GM18508 (cell line): ENCODE measurements around the gene ZNF446.
"Not testable (repeated sequence)": the region's sequence is repeated elsewhere in the genome, so short reads cannot be mapped to it uniquely, and the experiment has no call there.

Experiments
- ATAC-seq: cut with Tn5 transposase; IDR thresholded peaks from one replicate; pipeline ENCODE4 v1.9.1; 2021; ENCODE audit warnings: moderate number of reproducible peaks; ENCODE audit not compliant: insufficient read depth, unreplicated experiment

ZNF446 gene

DNA sequence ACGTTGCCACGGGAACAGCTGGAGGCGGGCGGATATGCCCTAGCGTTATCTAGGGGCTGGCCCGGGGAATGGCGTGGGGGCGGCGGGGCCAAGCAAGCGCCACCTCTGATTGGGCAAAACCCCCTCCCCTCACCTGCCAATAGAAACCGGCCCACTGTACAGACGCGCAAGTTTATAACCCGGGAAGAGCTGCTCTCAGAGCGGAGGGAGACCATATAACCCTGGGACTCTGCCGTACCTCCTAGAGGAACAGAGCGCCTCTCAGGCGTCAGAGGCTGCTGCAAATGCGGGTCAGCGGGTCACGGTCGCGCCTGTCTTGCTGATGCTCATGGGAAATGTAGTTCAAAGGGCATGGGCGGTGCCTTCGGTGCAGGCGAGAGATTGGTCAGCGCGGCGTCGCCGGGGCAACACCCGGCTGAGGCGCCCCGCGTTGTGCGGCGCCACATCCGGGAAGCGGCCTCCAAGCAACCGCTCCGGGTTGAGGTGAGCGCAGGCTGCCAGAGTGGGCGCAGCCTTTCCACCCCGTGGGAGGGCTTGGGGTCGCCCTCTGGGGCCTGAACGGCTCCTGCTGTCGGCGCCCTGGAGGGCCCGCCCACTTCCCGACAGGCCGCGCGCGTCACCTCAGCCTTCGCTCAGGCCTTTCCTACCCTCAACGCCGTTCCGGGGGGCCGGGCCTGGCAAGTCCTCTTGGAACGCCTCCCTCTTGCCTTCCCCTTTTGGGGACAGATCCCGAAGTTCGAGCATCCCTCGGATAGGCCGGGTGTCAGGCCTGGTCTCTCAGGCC is at the start of gene ZNF446:
TSS of gene ZNF446 (plus strand) at position 639 of the 784 bp plus-strand sequence. CDS start 867 bp downstream, outside the sequence.
- ATAC-seq = peak; percentile 52

DNA sequence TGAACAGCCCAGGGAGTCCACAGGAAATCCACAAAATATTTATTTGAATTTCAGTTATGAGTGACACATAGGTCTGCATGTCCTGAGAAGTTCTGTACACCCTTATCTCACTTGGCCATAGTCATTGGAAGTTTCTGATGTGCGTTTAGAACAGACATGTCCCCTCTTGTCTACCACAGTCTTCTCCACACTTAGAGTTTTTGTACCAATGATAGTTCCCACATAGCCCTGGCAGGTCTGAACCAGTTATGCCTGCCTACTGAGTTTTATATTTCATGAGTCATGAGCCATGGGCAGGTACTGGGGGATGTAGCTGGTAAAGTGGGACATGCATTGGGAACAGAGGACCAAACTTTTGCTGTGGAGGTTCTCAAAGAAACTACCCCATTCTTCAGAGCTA is 47.5 kb upstream of the ZNF446 start:
- ATAC-seq = no peak

DNA sequence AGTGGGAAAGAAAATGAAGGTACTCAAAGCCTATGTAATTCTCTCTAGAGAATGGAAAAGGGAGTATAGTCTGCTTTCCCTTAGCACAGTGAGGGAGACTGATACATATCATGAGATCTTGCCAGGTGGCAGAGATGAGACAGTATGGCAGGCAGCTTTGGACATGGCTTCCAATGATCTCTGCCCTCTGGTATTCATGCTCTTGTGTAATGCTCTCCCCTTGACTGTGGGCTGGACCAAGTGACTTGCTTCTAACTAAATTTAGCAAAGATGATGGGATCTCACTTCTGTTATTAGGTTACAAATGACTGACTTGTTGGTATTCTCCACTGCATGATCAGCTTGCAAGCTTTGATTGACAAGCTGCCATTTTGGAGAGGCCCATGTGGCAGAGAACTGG is 46.4 kb upstream of the ZNF446 start:
- ATAC-seq = no peak

DNA sequence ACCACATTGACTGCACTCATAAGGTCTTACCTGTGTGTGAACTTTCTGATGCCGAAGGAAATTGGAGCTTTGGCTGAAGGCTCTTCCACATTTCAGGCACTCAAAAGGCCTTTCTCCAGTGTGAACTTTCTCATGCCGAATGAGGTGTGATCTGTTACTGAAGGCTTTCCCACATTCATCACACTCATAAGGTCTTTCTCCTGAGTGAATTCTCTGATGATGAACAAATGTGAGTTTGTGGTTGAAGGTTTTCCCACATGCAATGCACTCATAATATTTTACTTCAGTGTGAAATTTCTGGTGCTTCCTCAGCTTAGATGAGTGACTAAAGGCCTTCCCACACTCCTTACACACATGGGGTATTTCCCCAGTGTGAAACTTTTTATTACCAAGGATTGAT is 41.9 kb upstream of the ZNF446 start:
- ATAC-seq = no peak

DNA sequence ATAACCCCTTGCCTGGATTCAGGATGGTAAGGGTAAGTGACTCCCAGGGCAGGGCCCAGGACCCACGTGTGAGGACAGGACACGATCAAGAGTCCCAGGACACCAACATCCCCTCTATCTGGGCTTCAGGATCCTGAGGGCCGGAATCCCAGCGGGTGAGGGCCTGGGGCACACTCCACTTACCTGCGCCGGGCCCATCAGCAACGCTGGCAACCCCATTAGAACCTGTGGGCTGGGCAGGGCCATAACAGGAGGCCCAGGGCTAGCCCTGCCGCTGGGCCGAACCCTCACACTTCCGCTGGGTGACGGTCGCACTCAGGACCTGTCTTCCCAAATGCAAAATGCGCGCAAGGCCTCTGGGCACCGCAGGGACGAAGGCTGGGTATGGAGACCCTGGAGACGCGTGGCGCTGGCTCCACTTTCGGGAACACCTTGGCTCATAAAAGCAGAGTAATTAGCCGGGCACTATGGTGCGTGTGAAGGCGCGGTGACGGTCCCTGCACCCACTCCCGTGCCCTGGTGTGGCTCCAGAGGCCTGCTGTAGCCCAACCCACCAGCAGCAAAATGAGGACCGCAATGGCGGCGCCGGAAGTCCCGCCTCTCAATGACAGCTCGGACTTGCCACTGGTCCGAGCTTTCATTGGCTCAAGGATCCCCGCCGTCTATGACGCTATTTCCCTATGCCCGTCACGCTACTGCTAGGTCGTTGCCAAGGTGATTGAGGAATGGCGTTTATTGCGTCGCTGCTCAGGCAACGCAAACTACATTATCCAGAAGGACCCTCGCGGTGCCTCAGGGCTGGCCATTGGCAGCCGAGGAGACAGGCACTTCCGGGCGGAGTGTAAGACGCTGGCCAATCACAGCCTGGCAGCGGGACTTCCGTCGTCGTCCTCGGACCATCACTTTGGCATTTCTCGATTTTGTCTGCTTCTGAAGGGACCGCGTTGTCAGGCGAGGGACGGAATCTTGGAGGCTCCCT is 36.3 kb upstream of the ZNF446 start, which contains the start of gene ZNF132:
TSS of gene ZNF132 (minus strand) at position 578 of the 979 bp plus-strand sequence. CDS start at position 246, 332 bp downstream.
- ATAC-seq = peak; percentile 97

DNA sequence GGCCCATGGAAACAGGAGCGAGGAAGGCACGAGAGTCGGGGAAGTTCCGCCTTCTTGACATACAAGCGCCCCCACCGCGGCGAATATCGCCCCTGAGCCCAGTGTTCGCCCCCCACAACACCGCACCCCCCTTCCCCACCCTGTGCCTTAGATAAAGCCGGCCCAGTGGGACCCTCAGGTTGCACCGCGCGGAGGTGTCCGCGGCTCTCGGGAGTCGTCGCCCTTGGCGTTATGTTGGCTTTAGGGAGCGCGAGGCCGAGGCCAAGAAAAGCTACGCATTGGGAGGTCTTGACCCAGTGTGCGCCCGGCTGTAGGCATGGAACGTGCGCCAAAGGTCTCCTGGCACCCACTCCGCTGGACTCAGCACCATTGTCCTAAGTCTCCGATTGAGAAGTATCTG is 35.6 kb upstream of the ZNF446 start:
- ATAC-seq = no peak

DNA sequence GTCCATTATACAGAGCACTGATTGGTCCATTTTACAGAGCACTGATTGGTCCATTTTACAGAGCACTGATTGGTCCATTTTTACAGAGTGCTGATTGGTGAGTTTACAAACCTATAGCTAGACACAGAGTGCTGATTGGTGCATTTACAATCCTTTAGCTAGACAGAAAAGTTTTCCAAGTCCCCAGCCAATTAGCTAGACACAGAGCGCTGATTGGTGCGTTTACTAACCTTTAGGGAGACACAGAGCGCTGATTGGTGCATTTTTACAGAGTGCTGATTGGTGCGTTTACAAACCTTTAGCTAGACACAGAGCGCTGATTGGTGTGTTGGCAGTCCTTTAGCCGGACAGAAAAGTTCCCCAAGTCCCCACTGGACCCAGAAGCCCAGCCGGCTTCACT is 33.2 kb upstream of the ZNF446 start:
- not testable (repeated sequence) for ATAC-seq

DNA sequence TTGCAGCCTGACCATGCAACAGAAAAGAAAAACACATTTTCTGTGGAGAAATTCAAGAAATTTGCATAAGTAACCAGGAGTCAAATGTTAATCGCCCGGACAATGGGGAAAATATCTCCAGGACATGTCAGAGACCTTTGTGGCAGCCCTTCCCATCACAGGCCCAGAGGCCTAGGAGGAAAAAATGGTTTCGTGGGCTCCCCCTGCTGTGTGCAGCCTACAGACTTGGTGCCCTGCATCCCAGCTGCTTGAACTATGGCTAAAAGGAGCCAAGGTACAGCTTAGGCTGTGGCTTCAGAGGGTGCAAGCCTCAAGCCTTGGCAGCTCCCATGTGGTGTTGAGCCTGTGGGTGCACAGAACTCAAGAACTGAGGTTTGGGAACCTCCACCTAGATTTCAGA is 27.3 kb upstream of the ZNF446 start:
- not testable (repeated sequence) for ATAC-seq

DNA sequence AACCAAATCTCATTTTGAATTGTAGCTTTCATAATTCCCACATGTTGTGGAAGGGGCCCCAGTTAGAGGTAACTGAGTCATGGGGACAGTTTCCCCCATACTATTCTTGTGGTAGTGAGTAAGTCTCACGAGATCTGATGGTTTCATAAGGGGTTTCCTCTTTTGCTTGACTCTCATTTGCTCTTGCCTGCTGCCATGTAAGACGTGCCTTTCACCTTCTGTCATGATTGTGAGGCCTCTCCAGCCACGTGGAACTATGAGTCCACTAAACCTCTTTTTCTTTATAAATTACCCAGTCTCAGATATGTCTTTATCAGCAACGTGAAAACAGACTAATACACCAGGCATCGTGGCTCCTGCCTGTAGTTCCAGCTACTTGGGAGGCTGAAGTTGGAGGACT is 26.2 kb upstream of the ZNF446 start:
- not testable (repeated sequence) for ATAC-seq

DNA sequence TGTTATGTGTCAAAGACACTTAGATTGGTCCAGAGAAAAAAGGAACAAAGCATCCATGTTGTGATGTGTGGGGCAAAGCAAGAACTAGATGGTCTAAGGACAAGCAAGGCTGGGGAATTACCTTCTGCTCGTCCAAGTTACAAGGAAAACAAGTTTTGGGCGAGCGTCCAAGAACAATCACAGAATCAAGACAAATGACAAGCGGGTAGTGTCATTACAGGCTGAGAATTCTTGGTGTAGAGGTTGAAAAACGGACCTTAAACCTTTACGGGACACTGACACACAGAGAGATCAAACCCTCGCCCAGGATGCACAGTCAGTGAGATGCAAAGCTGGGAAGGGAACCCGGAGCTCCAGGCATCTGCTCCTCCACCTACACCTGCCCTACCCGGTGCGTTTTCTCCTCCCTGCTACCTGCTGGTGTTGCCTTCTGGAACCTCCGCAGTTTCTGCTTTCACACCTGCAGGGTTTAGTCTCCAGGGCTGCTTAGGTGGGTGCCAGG is 25.2 kb upstream of the ZNF446 start:
- ATAC-seq = no peak

DNA sequence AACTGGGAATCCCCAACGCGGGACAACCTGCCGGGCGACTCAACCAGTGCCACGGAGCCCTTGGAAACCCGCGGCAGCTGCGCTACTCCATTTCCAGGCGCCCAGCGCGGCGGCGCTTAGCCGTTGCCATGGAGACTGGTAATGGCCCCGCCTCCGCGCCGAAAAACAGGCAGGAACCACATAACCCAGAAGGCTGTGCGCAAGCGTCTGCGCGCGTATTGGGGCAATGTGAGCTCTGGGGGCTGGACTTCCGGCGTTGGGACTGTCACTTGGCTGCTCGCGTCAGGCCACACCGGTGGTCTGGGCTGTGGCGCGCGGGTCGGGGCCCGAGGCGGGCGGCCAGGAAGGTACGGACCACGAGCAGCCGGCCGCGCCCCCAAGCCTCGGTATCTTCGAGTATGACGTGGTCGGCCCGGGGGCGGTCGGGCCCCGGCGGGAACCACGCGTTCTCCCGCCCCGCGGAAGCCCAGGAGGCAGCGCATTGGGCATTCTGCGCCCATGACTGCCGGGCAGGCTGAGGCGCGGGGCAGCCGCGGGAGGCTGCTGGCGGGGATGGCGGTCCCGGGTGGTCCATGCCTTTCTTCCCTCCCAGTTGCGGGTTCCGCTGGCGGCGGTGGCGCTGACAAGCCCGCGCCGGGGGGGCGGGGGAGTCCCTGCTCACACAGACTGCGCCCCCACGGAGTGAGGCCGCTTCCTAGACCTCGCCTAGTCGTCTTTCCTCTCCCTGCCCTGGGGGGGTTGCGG is 24.6 kb upstream of the ZNF446 start, which contains the start of gene ZNF324B:
TSS of gene ZNF324B (plus strand) at position 265 of the 744 bp plus-strand sequence. CDS start 2,080 bp downstream, outside the sequence.
- peak; percentile 77 for ATAC-seq

DNA sequence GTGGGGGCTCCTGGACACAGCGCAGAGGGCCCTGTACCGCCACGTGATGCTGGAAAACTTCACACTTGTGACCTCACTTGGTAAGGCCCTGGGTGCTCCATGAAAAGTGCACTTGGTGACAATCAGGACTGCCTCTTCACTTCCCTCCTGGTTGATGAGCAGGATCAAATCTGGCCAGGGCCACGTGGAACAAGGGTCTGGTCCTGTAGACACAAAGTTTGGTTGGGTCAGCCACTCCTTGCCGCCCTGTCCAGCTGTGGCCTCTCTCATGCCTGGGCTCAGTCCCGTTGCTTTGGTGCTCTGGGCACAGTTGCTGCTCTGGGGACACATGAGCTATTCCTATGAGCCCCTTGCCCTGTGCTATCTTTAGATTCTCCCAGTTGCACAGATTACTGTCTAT is 22.4 kb upstream of the ZNF446 start:
- no peak for ATAC-seq

DNA sequence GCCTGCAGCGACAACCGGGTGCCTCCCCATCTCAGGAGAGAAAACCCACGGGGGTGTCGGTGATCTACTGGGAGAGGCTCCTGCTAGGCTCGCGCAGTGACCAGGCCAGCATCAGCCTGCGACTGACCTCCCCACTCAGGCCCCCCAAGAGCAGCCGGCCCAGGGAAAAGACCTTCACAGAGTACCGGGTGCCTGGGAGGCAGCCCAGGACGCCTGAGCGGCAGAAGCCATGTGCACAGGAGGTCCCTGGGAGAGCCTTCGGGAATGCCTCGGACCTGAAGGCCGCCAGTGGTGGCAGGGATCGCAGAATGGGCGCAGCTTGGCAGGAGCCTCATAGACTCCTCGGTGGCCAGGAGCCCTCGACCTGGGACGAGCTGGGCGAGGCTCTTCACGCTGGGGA is 20.8 kb upstream of the ZNF446 start:
- no peak for ATAC-seq

DNA sequence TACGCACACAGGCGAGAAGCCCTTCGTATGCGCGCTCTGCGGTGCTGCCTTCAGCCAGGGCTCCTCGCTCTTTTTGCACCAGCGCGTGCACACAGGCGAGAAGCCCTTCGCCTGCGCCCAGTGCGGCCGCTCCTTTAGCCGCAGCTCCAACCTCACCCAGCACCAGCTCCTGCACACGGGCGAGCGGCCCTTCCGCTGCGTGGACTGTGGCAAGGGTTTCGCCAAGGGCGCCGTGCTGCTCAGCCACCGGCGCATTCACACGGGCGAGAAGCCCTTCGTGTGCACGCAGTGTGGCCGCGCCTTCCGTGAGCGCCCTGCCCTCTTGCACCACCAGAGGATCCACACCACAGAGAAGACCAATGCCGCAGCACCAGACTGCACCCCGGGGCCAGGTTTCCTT is 20.0 kb upstream of the ZNF446 start:
- no peak for ATAC-seq

DNA sequence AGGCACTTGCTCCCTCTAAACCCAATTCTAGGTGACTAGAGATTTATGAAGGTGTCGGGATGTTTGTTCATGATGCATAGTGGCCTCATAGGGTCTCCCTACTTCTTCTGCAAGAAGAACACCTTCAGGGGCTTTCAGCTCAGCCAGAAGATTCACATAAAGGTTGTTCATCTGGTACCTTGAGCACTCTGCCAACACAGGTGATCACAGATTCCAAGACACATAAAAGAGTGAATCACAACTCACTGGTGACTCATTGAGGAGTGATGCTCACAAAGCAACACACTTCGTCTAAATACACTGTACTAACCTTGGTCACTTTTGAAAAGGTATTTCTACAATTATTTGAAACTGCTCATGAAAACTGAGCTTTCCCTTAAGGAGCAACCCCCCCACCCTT is 16.1 kb upstream of the ZNF446 start:
- ATAC-seq = no peak

DNA sequence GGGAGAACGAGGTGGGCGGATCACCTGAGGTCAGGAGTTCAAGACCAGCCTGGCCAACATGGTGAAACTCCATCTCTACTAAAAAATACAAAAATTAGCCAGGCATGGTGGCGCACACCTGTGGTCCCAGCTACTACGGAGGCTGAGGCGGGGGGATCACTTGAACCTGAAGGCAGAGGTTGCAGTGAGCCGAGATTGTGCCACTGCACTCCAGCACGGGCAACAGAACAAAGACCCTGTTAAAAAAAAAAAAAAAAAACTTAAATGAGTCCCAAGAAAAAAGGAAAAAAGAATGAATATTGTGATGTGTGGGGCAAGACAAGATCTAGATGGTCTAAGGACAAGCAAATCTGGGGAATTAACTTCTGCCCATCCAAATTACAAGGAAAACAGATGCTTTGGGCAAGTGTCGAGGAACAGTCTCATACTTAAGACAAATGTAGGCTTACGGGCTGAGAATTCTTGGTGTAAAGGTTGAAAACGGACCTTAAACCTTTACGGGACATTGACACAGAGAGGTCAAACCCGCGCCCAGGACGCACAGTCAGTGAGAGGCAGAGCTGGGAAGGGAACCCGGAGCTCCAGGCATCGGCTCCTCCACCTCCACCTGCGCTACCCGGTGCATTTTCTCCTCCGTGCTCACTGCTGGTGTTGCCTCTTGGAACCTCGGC is 9.9 kb upstream of the ZNF446 start:
- no peak for ATAC-seq

DNA sequence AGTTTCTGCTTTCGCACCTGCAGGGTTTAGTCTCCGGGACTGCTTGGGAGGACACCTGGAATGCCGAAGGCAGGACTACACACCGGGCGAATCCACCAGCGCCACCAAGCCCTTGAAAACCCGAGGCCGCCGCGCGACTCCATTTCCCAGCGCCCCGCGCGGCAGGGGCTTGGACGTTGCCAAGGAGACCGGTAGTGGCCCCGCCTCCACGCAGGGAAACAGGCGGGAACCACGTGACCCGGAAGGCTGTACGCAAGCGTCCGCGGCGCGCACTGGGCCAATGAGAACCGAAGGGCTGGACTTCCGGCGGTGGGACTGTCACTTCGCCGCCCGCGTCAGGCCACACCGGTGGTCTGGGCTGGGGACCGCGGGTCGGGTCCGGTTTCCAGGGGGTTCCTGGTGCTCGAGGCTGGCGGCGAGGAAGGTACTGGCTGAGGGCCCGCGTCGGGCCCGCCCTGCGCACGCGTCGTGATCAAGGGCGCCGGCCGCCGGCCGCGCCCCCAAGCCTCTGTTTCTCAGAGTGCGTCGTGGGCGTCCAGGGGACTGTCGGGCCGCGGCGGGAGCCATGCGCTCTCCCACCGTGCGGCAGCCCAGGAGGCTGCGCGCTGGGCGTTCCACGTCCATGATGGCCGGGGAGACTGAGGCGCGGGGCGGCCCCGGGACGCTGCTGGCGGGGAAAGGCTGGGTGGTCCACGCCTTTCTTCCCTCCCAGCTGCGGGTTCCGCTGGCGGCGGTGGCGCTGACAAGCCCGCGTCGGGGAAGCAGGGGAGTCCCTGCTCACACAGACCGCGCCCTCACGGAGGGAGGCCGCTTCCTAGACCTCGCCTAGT is 9.2 kb upstream of the ZNF446 start, which contains the start of gene ZNF324:
TSS of gene ZNF324 (plus strand) at position 321 of the 830 bp plus-strand sequence. CDS start 2,106 bp downstream, outside the sequence.
- ATAC-seq = peak; percentile 78

DNA sequence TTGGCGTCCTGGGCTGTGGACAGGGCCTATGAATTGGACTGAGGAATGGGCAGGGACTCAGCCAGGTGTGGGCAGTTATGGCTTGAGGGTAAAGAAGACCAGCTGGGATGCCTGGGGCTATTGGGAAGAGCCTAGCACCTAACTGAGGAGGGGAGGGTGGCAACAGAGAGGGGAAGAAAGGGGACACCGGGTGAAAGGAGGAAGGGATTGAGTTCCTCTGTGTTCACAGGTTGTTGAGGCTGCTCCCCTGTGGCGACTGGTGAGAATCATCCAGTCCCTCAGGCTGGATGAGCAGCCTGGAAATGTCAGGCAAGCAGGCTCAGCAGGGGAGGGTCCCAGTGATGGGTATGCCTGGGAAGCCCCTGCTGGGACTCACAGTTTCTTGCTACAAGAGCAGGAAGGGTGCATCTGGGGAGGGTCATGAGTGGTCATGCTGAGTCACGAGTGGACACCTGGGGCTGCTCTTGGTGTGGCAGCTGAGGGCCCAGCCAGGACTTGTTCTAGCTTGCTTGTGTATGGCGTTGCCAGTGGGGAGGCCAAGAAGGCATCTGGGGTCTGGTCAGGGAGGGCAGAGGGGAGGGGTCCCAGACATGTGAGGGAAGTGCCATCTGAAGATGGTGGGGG is 7.8 kb upstream of the ZNF446 start:
- ATAC-seq = no peak
